RWPE1 (cell line): ENCODE results near the gene COBLL1.

Source experiments
- CTCF ChIA-PET: fragments of 350-600 bp; sonication (Branson Sonifier 250); formaldehyde crosslinking; extraction: SDS; loops from one replicate; lab custom pipeline; 2021; lab: Yijun Ruan, JAX
- POLR2A ChIA-PET: fragments of 400-600 bp; formaldehyde crosslinking; extraction: SDS; loops from one replicate; lab custom pipeline; 2020; ENCODE audit warnings: antibody characterized with exemption; ENCODE audit not compliant: low non-redundant PET; lab: Yijun Ruan, JAX
- DNase-seq: peaks from one replicate; pipeline ENCODE4 v3.0.0; 2012; ENCODE audit warnings: low spot score
- H3K27ac ChIP-seq: fragments of 450-650 bp; 2 replicates; pipeline ENCODE4 v1.5.1; 2017
- TF ChIP-seq, protein P1 (sequence below): fragments of 450-650 bp; conservative IDR thresholded peaks from 2 replicates; pipeline ENCODE4 v1.5.1; 2017; ENCODE audit warnings: low read depth, mild to moderate bottlenecking

The COBLL1 gene

GRCh38 chr2:164756773-164757172, 84.8 kb downstream of the COBLL1 start:
- DNase-seq, result no peak
- no peak overlapping the region for H3K27ac ChIP-seq
- TF ChIP-seq, protein P1, sequence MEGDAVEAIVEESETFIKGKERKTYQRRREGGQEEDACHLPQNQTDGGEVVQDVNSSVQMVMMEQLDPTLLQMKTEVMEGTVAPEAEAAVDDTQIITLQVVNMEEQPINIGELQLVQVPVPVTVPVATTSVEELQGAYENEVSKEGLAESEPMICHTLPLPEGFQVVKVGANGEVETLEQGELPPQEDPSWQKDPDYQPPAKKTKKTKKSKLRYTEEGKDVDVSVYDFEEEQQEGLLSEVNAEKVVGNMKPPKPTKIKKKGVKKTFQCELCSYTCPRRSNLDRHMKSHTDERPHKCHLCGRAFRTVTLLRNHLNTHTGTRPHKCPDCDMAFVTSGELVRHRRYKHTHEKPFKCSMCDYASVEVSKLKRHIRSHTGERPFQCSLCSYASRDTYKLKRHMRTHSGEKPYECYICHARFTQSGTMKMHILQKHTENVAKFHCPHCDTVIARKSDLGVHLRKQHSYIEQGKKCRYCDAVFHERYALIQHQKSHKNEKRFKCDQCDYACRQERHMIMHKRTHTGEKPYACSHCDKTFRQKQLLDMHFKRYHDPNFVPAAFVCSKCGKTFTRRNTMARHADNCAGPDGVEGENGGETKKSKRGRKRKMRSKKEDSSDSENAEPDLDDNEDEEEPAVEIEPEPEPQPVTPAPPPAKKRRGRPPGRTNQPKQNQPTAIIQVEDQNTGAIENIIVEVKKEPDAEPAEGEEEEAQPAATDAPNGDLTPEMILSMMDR, result no peak

GRCh38 chr2:164755952-164756351, 85.7 kb downstream of the COBLL1 start:
- CTCF ChIA-PET, result interaction anchor here (0.6 kb wide), 1 partner anchor 260 kb away, joined by 3 read pairs; no protein-coding TSS in a partner anchor
- H3K27ac ChIP-seq, result no peak overlapping the region
- no peak for DNase-seq

More at GRCh38 chr2:164756773-164757172, 84.8 kb downstream of the COBLL1 start:
- ChIA-PET CTCF (interaction anchor here (0.6 kb wide), 1 partner anchor 260 kb away, joined by 3 read pairs; no protein-coding TSS in a partner anchor), POLR2A (no interaction called here)

GRCh38 chr2:164754157-164755093, 87.2 kb downstream of the COBLL1 start:
- no peak overlapping the region for H3K27ac ChIP-seq
- no peak for DNase-seq
- ChIA-PET POLR2A (no interaction called here), CTCF (no interaction called here)
- TF ChIP-seq, protein P1, result no peak

More at GRCh38 chr2:164755952-164756351, 85.7 kb downstream of the COBLL1 start:
- POLR2A ChIA-PET, result interaction anchor here (0.7 kb wide), 1 partner anchor 88 kb away, joined by 4 read pairs; no protein-coding TSS in a partner anchor
- TF ChIP-seq, protein P1, result no peak

DNA sequence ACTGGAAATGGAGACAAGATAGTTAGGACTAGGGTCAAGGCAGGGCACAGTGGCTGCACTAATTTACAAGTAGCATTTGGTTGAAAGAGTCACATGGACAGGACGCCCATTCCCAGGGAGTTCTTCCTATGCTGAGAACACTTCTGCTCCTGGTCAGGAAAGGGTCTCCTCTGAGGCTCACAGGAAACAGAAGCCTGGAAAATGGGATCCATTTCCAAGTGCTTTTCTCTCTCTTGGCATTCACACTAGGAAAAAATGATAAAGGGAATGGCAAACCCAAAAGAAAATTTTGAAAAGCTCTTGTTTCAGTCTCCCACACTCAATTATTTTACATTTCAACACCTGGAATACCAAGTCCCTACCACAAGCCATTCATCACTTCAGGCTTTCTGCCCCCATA, 88.7 kb downstream of the COBLL1 start:
- POLR2A ChIA-PET, result no interaction called here
- DNase-seq, result no peak
- CTCF ChIA-PET, result interaction anchor here (0.7 kb wide), 1 partner anchor 1985 kb away, joined by 4 read pairs; no protein-coding TSS in a partner anchor
- TF ChIP-seq, protein P1, result no peak
- no peak overlapping the region for H3K27ac ChIP-seq

GRCh38 chr2:164747783-164748433, 93.7 kb downstream of the COBLL1 start:
- CTCF ChIA-PET, result interaction anchor here (0.7 kb wide), 1 partner anchor 54 kb away, joined by 3 read pairs; no protein-coding TSS in a partner anchor
- no peak for DNase-seq
- TF ChIP-seq, protein P1, result no peak
- POLR2A ChIA-PET, result no interaction called here
- no peak overlapping the region for H3K27ac ChIP-seq

GRCh38 chr2:164747140-164747539, 94.5 kb downstream of the COBLL1 start:
- POLR2A ChIA-PET, result no interaction called here
- no peak overlapping the region for H3K27ac ChIP-seq
- CTCF ChIA-PET, result interaction anchor here (0.7 kb wide), 1 partner anchor 54 kb away, joined by 3 read pairs; no protein-coding TSS in a partner anchor
- DNase-seq, result no peak
- TF ChIP-seq, protein P1, result no peak
